Measurements from ENCODE around the gene SCAPER. TPM values are rescaled to one million over a fixed set of nuclear protein-coding genes. Genes with fewer than 3 reads are reported as not detected.
"Not testable (repeated sequence)": the region's sequence is repeated elsewhere in the genome, so short reads cannot be mapped to it uniquely, and the experiment has no call there.

SCAPER gene
- total RNA-seq, 1 experiment from 2014 or later, result 14.7 TPM

- ChIA-PET RAD21 (ENCODE audit: low non-redundant PET in 1 of 2, low total read pairs in 2 of 2, uncharacterized antibody in 2 of 2, unreplicated experiment in 2 of 2) (no interaction called here), POLR2A (no interaction called here)
These were observed 471.2 kb downstream of the SCAPER start for GRCh38 chr15:76433798-76434400.

GRCh38 chr15:76433036-76433435 lies 472.1 kb downstream of the SCAPER start:
- BruUV-seq (replicated peaks); H2AFZ ChIP-seq (ENCODE audit: low read depth, low read length, poor library complexity, severe bottlenecking); H3K9me3 ChIP-seq (ENCODE audit: control insufficient read depth in 1 of 2, insufficient read depth in 1 of 2, low read depth in 1 of 2, low read length in 2 of 2); intact Hi-C loops (cut with micrococcal nuclease); H3K27me3 ChIP-seq (ENCODE audit: insufficient read depth, low read length); RAD21 ChIA-PET (ENCODE audit: low non-redundant PET in 1 of 2, low total read pairs in 2 of 2, uncharacterized antibody in 2 of 2, unreplicated experiment in 2 of 2); H4K20me1 ChIP-seq (ENCODE audit: insufficient read depth); H3K9me2 ChIP-seq (ENCODE audit: insufficient read depth); H3K79me2 ChIP-seq (ENCODE audit: insufficient read depth, low read length); POLR2A ChIA-PET; H3K9ac ChIP-seq (ENCODE audit: low read length); H3K27ac ChIP-seq (ENCODE audit: low read depth, low read length); CTCF ChIA-PET; H3K4me3 ChIP-seq (replicated peaks in 1 of 2; ENCODE audit: low read depth in 1 of 2, low read length in 2 of 2); DNase-seq (ENCODE audit: low read depth, low spot score); H3K36me3 ChIP-seq (ENCODE audit: control insufficient read depth in 1 of 2, insufficient read depth in 2 of 2, low read length in 2 of 2): not testable (repeated sequence)
- peak overlapping the region; percentile 43 for H3K4me2 ChIP-seq (ENCODE audit: low read length)
- peaks cover 3 to 20% of the 10 kb centered on the region in 2 experiments; a peak in 3 of 4 replicates for H3K4me1 ChIP-seq (ENCODE audit: control insufficient read depth in 1 of 2, insufficient read depth in 2 of 2, low read length in 2 of 2)
- ATAC-seq, result peak; percentile 46; the same call in 1 of the 2 replicates

More at GRCh38 chr15:76433798-76434400, 471.2 kb downstream of the SCAPER start:
- H3K9me3 ChIP-seq (ENCODE audit: control insufficient read depth in 1 of 2, insufficient read depth in 1 of 2, low read depth in 1 of 2, low read length in 2 of 2), result no peaks in the 10 kb centered on the region
- H3K9me2 ChIP-seq (ENCODE audit: insufficient read depth), result no peaks in the 10 kb centered on the region
- H3K9ac ChIP-seq (ENCODE audit: low read length), result no peak overlapping the region
- no peaks in the 10 kb centered on the region for H3K27me3 ChIP-seq (ENCODE audit: insufficient read depth, low read length)
- H4K20me1 ChIP-seq (ENCODE audit: insufficient read depth), result no peaks in the 10 kb centered on the region
- no peak for TF ChIP-seq SRF (IDR thresholded peaks at IDR 0.05; ENCODE audit: low read depth)
- no peak for TF ChIP-seq MAX (IDR thresholded peaks at IDR 0.05)
- CTCF ChIA-PET, result no interaction called here
- no peak overlapping the region for H3K27ac ChIP-seq (ENCODE audit: low read depth, low read length)
- no peaks in the 10 kb centered on the region for H3K79me2 ChIP-seq (ENCODE audit: insufficient read depth, low read length)
- ATAC-seq, result no peak
- H3K4me3 ChIP-seq (replicated peaks in 1 of 2; ENCODE audit: low read depth in 1 of 2, low read length in 2 of 2), result no peak overlapping the region
- BruUV-seq (replicated peaks), result no TSS peak
- H3K4me1 ChIP-seq (ENCODE audit: control insufficient read depth in 1 of 2, insufficient read depth in 2 of 2, low read length in 2 of 2), result peaks cover 3 to 20% of the 10 kb centered on the region in 2 experiments; a peak in 3 of 4 replicates
- intact Hi-C loops (cut with micrococcal nuclease), result no loop called here
- H3K4me2 ChIP-seq (ENCODE audit: low read length), result peak overlapping the region; percentile 43; the same call in 1 of the 2 replicates
- no peaks in the 10 kb centered on the region for H3K36me3 ChIP-seq (ENCODE audit: control insufficient read depth in 1 of 2, insufficient read depth in 2 of 2, low read length in 2 of 2)
- H2AFZ ChIP-seq (ENCODE audit: low read depth, low read length, poor library complexity, severe bottlenecking), result no peak overlapping the region
- no peak for DNase-seq (ENCODE audit: low read depth, low spot score)

Measured in HCT116 (cell line).